Measurements from ENCODE around the gene M1AP.

DNA sequence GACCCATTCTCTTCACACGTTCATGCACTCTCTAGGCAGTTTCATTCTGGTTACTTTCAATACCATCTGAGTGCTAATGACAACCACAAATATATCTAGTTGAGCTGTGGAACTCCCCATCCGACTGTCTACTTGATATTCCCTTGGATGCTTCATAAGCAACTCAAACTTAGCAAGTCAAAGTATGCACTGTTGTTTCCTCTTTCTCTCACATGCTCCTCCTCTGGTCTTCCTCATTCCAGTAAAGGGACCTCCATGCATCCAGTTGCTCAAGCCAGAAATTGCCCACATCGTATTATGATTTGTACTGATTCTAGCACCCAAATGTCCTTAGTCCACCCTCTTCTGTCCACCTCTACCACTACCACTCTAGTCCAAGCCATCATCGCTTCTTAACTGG is 28.2 kb upstream of the M1AP start:
- no peak for TF ChIP-seq EZH2phosphoT487 (IDR thresholded peaks at IDR 0.05; ENCODE audit: borderline replicate concordance, low read length)
- TF ChIP-seq, protein P1, sequence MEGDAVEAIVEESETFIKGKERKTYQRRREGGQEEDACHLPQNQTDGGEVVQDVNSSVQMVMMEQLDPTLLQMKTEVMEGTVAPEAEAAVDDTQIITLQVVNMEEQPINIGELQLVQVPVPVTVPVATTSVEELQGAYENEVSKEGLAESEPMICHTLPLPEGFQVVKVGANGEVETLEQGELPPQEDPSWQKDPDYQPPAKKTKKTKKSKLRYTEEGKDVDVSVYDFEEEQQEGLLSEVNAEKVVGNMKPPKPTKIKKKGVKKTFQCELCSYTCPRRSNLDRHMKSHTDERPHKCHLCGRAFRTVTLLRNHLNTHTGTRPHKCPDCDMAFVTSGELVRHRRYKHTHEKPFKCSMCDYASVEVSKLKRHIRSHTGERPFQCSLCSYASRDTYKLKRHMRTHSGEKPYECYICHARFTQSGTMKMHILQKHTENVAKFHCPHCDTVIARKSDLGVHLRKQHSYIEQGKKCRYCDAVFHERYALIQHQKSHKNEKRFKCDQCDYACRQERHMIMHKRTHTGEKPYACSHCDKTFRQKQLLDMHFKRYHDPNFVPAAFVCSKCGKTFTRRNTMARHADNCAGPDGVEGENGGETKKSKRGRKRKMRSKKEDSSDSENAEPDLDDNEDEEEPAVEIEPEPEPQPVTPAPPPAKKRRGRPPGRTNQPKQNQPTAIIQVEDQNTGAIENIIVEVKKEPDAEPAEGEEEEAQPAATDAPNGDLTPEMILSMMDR (IDR thresholded peaks at IDR 0.05; ENCODE audit: low read depth, low read length, poor library complexity, severe bottlenecking), result no peak
